ENCODE measurements around the gene GNB4. TPM values are rescaled to one million over a fixed set of nuclear protein-coding genes. Genes with fewer than 3 reads are reported as not detected.

Gene GNB4
- total RNA-seq, 4 donors from 2014 or later = 4.6 to 29.7 (median 4.8) TPM

- TF ChIP-seq POLR2A (IDR thresholded peaks at IDR 0.05) (peak; percentile 38 to 78), CTCF (IDR thresholded peaks at IDR 0.05) (no peak)
- no peaks in the 10 kb centered on the region for H3K9me3 ChIP-seq
- peak; percentile 92 to 97 (median 93) for DNase-seq
Measured at GRCh38 chr3:179347345-179348194, 103.7 kb downstream of the GNB4 start, which contains the start of gene MFN1. MFN1 (plus strand) TSS chr3:179347709; CDS start chr3:179348852, 1,143 bp downstream.

More at GRCh38 chr3:179347345-179348194, 103.7 kb downstream of the GNB4 start, which contains the start of gene MFN1:
- Histone ChIP-seq H3K36me3 (peaks cover 0 to 28% (median 0%) of the 10 kb centered on the region in 3 donors), H3K27ac (peak within 1 kb of the TSS; percentile 78 to 94 (median 87)), H3K4me3 (peak within 1 kb of the TSS; percentile 75 to 94 (median 86)), H3K27me3 (no peaks in the 10 kb centered on the region), H3K4me1 (peaks cover 0 to 9% (median 0%) of the 10 kb centered on the region in 4 donors)

Small RNA genes lying within 50 kb of the gene (small RNA-seq; reads per million reads assigned to genes)
- gene AC007620.1 = 0 reads per million in 2 donors

Other genes starting within 250 kb of the GNB4 start
- 10 to 100 TPM in 1 of 4 donors, 1 to 10 TPM in 3; 1.6 to 18.2 (median 4.6) TPM for gene KCNMB3, start 200.4 kb downstream of the GNB4 start, total RNA-seq
- 10 to 100 TPM; 24.0 to 51.2 (median 29.8) TPM for gene ZNF639, start 128.4 kb downstream of the GNB4 start, total RNA-seq
- 100 to 1,000 TPM in 1 of 4 donors, 10 to 100 TPM in 3; 34.0 to 124 (median 45.3) TPM for gene MFN1, start 103.8 kb downstream of the GNB4 start, total RNA-seq
- gene ACTL6A, start 111.5 kb upstream of the GNB4 start, total RNA-seq = 10 to 100 TPM; 35.7 to 59.4 (median 36.5) TPM
- gene MRPL47, start 153.2 kb upstream of the GNB4 start, total RNA-seq = 10 to 100 TPM; 11.0 to 20.6 (median 14.6) TPM
- 100 to 1,000 TPM in 1 of 4 donors, 10 to 100 TPM in 3; 75.5 to 155 (median 88.7) TPM for gene NDUFB5, start 153.3 kb upstream of the GNB4 start, total RNA-seq
- 10 to 100 TPM in 1 of 4 donors, 1 to 10 TPM in 3; 1.6 to 12.4 (median 5.7) TPM for gene USP13, start 201.6 kb upstream of the GNB4 start, total RNA-seq